ENCODE measurements around the gene CADM4.

- TF ChIP-seq CTCF (IDR thresholded peaks at IDR 0.05; ENCODE audit: low read depth, low read length) (no peak), MAX (IDR thresholded peaks at IDR 0.05; ENCODE audit: low read depth, low read length) (no peak), POLR2A (IDR thresholded peaks at IDR 0.05; ENCODE audit: extremely low read depth, insufficient read length) (no peak)
Observed at GRCh38 chr19:43674183-43674582, 34.5 kb upstream of the CADM4 start.

All from NB4 (cell line).